ENCODE measurements around the gene CDK1. TPM values are rescaled to one million over a fixed set of nuclear protein-coding genes. Genes with fewer than 3 reads are reported as not detected.

Gene CDK1
- total RNA-seq, 1 experiment from 2014 or later: 199 TPM

DNA sequence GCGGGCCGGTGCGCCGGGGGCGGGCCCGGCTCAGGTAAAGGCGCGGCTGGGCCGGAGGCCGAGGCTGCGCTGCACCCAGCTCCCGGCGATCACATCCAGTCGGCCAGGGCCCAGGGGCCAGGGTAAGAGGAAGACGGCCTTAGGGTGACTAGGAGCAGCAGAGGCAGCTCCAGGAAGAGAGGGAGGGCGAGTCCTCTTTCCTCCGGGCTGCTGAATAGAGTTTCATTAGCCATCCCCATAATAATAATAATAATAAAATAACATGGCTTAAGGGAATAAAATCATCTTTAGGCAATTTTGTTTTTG lies 44.8 kb upstream of the CDK1 start:
- Histone ChIP-seq H3K9me3 (no peaks in the 10 kb centered on the region), H3K27me3 (replicated peaks; ENCODE audit: control insufficient read depth, insufficient read depth, low read length) (no peaks in the 10 kb centered on the region), H3K4me1 (peaks cover 22% of the 10 kb centered on the region), H3K36me3 (ENCODE audit: control insufficient read depth, insufficient read depth, low read length) (no peaks in the 10 kb centered on the region), H3K4me3 (ENCODE audit: low read depth, low read length) (peak overlapping the region; percentile 94)
- no TSS peak for BruUV-seq (replicated peaks)
- DNase-seq: no peak
- ChIA-PET CTCF (interaction anchor here (0.8 to 1.5 kb wide), 6 partner anchors 35 to 87 kb away, joined by 3 to 7 read pairs (median 3); partner anchors contain the start of gene CDK1), POLR2A (interaction anchor here (1.5 kb wide), 1 partner anchor 45 kb away, joined by 4 read pairs; the partner anchor contains the start of gene CDK1)
- Mint-ChIP-seq H3K27ac (ENCODE audit: unreplicated experiment) (peak overlapping the region; percentile 45), H3K4me1 (ENCODE audit: low read depth, unreplicated experiment) (peaks cover 21% of the 10 kb centered on the region), H3K4me3 (ENCODE audit: unreplicated experiment) (peak overlapping the region; percentile 81), H3K9me3 (ENCODE audit: unreplicated experiment) (no peaks in the 10 kb centered on the region), H3K27me3 (ENCODE audit: insufficient read depth, unreplicated experiment) (no peaks in the 10 kb centered on the region), H3K36me3 (ENCODE audit: insufficient read depth, unreplicated experiment) (no peaks in the 10 kb centered on the region)
- TF ChIP-seq, protein P1, sequence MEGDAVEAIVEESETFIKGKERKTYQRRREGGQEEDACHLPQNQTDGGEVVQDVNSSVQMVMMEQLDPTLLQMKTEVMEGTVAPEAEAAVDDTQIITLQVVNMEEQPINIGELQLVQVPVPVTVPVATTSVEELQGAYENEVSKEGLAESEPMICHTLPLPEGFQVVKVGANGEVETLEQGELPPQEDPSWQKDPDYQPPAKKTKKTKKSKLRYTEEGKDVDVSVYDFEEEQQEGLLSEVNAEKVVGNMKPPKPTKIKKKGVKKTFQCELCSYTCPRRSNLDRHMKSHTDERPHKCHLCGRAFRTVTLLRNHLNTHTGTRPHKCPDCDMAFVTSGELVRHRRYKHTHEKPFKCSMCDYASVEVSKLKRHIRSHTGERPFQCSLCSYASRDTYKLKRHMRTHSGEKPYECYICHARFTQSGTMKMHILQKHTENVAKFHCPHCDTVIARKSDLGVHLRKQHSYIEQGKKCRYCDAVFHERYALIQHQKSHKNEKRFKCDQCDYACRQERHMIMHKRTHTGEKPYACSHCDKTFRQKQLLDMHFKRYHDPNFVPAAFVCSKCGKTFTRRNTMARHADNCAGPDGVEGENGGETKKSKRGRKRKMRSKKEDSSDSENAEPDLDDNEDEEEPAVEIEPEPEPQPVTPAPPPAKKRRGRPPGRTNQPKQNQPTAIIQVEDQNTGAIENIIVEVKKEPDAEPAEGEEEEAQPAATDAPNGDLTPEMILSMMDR (IDR thresholded peaks at IDR 0.05; ENCODE audit: insufficient read depth in 1 of 2, low read depth in 1 of 2, low read length in 1 of 2, severe bottlenecking in 1 of 2, unreplicated experiment in 1 of 2): no peak
- intact Hi-C loops (cut with micrococcal nuclease; ENCODE audit: unreplicated experiment): loop anchor here (1.0 to 2.0 kb wide), 6 partner anchors 24 to 1203 kb away; partner anchors contain the start of gene CDK1

DNA sequence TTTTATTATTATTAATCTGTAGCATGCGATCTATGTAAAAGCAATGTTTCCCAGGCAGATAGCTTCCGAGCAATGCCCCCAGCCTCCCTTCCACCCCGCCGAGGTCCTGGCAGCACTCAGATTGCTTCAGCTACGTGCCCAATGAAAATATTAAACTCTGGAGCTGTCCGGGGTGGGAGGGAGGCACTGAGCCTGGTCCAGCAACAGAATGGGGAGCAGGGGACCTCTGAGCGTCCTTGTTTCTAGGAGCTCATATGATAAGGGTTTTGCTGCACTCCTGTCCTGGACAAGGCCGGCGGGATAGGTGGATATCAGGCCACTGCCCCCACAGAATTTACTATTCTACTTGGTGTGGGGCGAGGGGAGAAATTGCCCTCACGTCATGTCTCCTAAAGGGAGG lies 44.5 kb upstream of the CDK1 start:
- no peak for DNase-seq
- Histone ChIP-seq H3K27me3 (replicated peaks; ENCODE audit: control insufficient read depth, insufficient read depth, low read length) (no peaks in the 10 kb centered on the region), H3K9me3 (no peaks in the 10 kb centered on the region), H3K4me1 (peaks cover 22% of the 10 kb centered on the region), H3K36me3 (ENCODE audit: control insufficient read depth, insufficient read depth, low read length) (no peaks in the 10 kb centered on the region), H3K4me3 (ENCODE audit: low read depth, low read length) (peak overlapping the region; percentile 94)
- ChIA-PET POLR2A (interaction anchor here (1.5 kb wide), 1 partner anchor 44 kb away, joined by 4 read pairs; the partner anchor contains the start of gene CDK1), CTCF (interaction anchor here (0.8 to 1.5 kb wide), 5 partner anchors 35 to 88 kb away, joined by 3 to 7 read pairs (median 3); partner anchors contain the start of gene CDK1)
- H3K27ac Mint-ChIP-seq (ENCODE audit: unreplicated experiment): no peak overlapping the region
- BruUV-seq (replicated peaks): no TSS peak
- H3K4me1 Mint-ChIP-seq (ENCODE audit: low read depth, unreplicated experiment): peaks cover 21% of the 10 kb centered on the region
- peak overlapping the region; percentile 81 for H3K4me3 Mint-ChIP-seq (ENCODE audit: unreplicated experiment)
- intact Hi-C loops (cut with micrococcal nuclease; ENCODE audit: unreplicated experiment): loop anchor here (1.0 to 2.0 kb wide), 6 partner anchors 23 to 1203 kb away; partner anchors contain the start of gene CDK1
- no peaks in the 10 kb centered on the region for H3K27me3 Mint-ChIP-seq (ENCODE audit: insufficient read depth, unreplicated experiment)
- TF ChIP-seq, protein P1 (IDR thresholded peaks at IDR 0.05; ENCODE audit: insufficient read depth in 1 of 2, low read depth in 1 of 2, low read length in 1 of 2, severe bottlenecking in 1 of 2, unreplicated experiment in 1 of 2): no peak
- no peaks in the 10 kb centered on the region for H3K9me3 Mint-ChIP-seq (ENCODE audit: unreplicated experiment)
- no peaks in the 10 kb centered on the region for H3K36me3 Mint-ChIP-seq (ENCODE audit: insufficient read depth, unreplicated experiment)

DNA sequence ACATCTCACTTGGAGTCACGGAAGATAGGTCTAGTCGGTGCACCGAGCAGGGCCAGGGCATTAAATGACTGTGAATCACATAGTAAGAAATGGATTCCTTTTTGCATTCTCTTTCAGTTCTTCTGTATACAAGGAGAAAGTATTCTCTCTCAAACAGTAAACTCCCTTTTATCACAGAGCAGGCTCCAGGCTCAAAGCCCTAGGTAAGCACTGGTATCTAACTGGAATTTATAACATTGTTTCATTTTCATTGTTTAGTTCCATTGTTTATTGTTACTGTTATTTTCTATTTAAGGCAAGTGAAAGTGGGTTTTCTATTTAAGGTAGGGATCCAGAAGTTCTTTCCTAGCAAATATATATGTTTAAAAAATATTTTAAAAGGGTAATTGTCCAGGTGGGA lies 44.1 kb upstream of the CDK1 start:
- intact Hi-C loops (cut with micrococcal nuclease; ENCODE audit: unreplicated experiment): no loop called here
- no peaks in the 10 kb centered on the region for H3K27me3 Mint-ChIP-seq (ENCODE audit: insufficient read depth, unreplicated experiment)
- no peak for DNase-seq
- no peaks in the 10 kb centered on the region for H3K9me3 Mint-ChIP-seq (ENCODE audit: unreplicated experiment)
- TF ChIP-seq, protein P1 (IDR thresholded peaks at IDR 0.05; ENCODE audit: insufficient read depth in 1 of 2, low read depth in 1 of 2, low read length in 1 of 2, severe bottlenecking in 1 of 2, unreplicated experiment in 1 of 2): no peak
- Histone ChIP-seq H3K27me3 (replicated peaks; ENCODE audit: control insufficient read depth, insufficient read depth, low read length) (no peaks in the 10 kb centered on the region), H3K4me3 (ENCODE audit: low read depth, low read length) (no peak overlapping the region), H3K9me3 (no peaks in the 10 kb centered on the region), H3K36me3 (ENCODE audit: control insufficient read depth, insufficient read depth, low read length) (no peaks in the 10 kb centered on the region), H3K4me1 (peaks cover 25% of the 10 kb centered on the region)
- H3K4me3 Mint-ChIP-seq (ENCODE audit: unreplicated experiment): peak overlapping the region; percentile 81
- POLR2A ChIA-PET: interaction anchor here (1.5 kb wide), 1 partner anchor 44 kb away, joined by 4 read pairs; the partner anchor contains the start of gene CDK1
- H3K27ac Mint-ChIP-seq (ENCODE audit: unreplicated experiment): no peak overlapping the region
- peaks cover 18% of the 10 kb centered on the region for H3K4me1 Mint-ChIP-seq (ENCODE audit: low read depth, unreplicated experiment)
- no TSS peak for BruUV-seq (replicated peaks)
- no peaks in the 10 kb centered on the region for H3K36me3 Mint-ChIP-seq (ENCODE audit: insufficient read depth, unreplicated experiment)
- CTCF ChIA-PET: interaction anchor here (0.8 to 1.0 kb wide), 3 partner anchors 34 to 85 kb away, joined by 3 to 5 read pairs (median 3); partner anchors contain the start of gene CDK1
